PC-3 (cell line): ENCODE data around the gene PTGES3L.

Source experiments
- EZH2 ChIP-seq: fragments of 300-600 bp; sonication (generic); IDR thresholded peaks from one replicate; pipeline ENCODE4 v1.6.1; 2017; ENCODE audit warnings: antibody characterized with exemption, mild to moderate bottlenecking, low read length; ENCODE audit not compliant: unreplicated experiment
- TF ChIP-seq, protein P1 (sequence below): fragments of 300-600 bp; sonication (generic); conservative IDR thresholded peaks from 2 replicates; pipeline ENCODE4 v1.5.1; 2017; ENCODE audit warnings: antibody characterized with exemption, low read depth, mild to moderate bottlenecking, low read length

DNA sequence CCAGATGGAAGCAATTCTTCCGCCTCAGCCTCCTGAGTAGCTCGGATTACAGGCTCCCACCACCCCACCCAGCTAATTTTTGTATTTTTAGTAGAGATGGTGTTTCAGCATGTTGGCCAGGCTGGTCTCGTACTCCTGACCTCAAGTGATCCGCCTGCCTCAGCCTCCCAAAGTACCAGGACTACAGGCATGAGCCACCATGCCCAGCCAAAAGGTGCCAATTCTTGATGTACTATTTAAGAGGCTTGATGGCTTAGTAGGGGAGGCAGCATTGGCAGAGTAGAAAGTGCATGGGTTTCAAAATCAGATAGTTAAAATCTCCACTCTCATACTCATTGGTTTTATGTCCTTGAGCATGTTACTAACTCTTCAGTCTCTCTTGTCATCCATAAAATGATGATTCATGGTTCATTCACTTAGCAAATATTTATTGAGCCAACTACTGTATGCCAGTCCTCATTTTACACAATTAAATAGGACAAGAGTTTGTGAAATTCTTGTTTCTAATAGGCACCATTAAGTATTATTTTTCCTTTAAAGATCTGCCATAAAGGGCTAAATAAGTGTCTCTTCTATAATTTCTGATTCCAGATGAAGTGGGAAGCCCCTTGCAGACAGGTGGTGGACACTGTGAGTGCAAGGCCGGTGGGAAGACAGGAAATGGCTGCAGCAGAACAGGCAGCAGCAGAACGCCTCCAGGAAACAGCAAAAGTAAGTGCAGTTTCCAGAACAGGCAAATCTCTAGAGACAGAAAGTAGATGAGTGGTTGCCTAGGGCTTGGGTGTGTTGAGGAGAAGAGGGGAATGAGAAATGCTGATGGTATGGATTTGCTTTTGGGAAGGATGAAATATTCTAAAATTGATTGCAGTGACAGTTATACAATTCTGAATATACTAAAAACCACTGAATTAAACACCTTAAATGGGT, 10.1 kb upstream of the PTGES3L start:
- TF ChIP-seq, protein P1, sequence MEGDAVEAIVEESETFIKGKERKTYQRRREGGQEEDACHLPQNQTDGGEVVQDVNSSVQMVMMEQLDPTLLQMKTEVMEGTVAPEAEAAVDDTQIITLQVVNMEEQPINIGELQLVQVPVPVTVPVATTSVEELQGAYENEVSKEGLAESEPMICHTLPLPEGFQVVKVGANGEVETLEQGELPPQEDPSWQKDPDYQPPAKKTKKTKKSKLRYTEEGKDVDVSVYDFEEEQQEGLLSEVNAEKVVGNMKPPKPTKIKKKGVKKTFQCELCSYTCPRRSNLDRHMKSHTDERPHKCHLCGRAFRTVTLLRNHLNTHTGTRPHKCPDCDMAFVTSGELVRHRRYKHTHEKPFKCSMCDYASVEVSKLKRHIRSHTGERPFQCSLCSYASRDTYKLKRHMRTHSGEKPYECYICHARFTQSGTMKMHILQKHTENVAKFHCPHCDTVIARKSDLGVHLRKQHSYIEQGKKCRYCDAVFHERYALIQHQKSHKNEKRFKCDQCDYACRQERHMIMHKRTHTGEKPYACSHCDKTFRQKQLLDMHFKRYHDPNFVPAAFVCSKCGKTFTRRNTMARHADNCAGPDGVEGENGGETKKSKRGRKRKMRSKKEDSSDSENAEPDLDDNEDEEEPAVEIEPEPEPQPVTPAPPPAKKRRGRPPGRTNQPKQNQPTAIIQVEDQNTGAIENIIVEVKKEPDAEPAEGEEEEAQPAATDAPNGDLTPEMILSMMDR: no peak
- no peak for TF ChIP-seq EZH2
